Endothelial cell of umbilical vein (primary cell): ENCODE measurements around the gene LRP1B. TPM values are rescaled to one million over a fixed set of nuclear protein-coding genes. Genes with fewer than 3 reads are reported as not detected.
"Not testable (repeated sequence)": the region's sequence is repeated elsewhere in the genome, so short reads cannot be mapped to it uniquely, and the experiment has no call there.

Experiments used
- BruUV-seq: library from RNA; stranded (reverse); fragments of 400-500 nt; replicated peaks from 2 replicates; lab custom pipeline; 2021; lab: Mats Ljungman, UMichigan
- CTCF ChIA-PET: fragments of 300-600, 350-600 bp; sonication (Branson Sonifier 250); formaldehyde crosslinking; loops from one replicate; lab custom pipeline; 2021; ENCODE audit warnings: antibody characterized with exemption, inconsistent platforms; lab: Charles Lee
- POLR2A ChIA-PET: fragments of 300-600, 350-600 bp; sonication (Branson Sonifier 250); formaldehyde crosslinking; loops from one replicate; lab custom pipeline; 2021; ENCODE audit warnings: antibody characterized with exemption, inconsistent platforms; lab: Charles Lee
- DNase-seq: peaks from one replicate; pipeline ENCODE4 v3.0.0-alpha.2; 2011; ENCODE audit warnings: low read depth, low spot score
- FAIRE-seq: peaks from 2 replicates; lab custom pipeline; 2011; peaks lifted over from hg19 to GRCh38; lab: Jason Lieb, UNC
- H2AFZ ChIP-seq: 2 replicates; pipeline ENCODE4 v1.6.0; 2012; ENCODE audit warnings: low read depth, low read length, control low read depth, inconsistent platforms
- H3K27ac ChIP-seq: 2 replicates; pipeline ENCODE4 v1.5.1; 2011; ENCODE audit warnings: low read depth, mild to moderate bottlenecking, control low read depth, low read length, moderate library complexity; ENCODE audit not compliant: insufficient read depth
- H3K27me3 ChIP-seq, 2 experiments: 2 replicates each; pipeline versions ENCODE4 v1.6.0 to v1.6.1; 2011; ENCODE audit warnings: low read length in 2 of 2, mixed read lengths in 1 of 2; ENCODE audit not compliant: control insufficient read depth in 2 of 2, insufficient read depth in 2 of 2
- H3K36me3 ChIP-seq, 2 experiments: 2 replicates in 1 of 2; 3 replicates in 1 of 2; pipeline ENCODE4 v1.5.1; 2011; ENCODE audit warnings: low read length in 2 of 2, mild to moderate bottlenecking in 1 of 2, moderate library complexity in 1 of 2; ENCODE audit not compliant: control insufficient read depth in 2 of 2, insufficient read depth in 2 of 2; ENCODE audit errors: extremely low read depth in 1 of 2
- H3K4me1 ChIP-seq: 3 replicates; pipeline ENCODE4 v1.5.1; 2011; ENCODE audit warnings: mild to moderate bottlenecking, low read length; ENCODE audit not compliant: control insufficient read depth, insufficient read depth; ENCODE audit errors: extremely low read depth
- H3K4me2 ChIP-seq: 2 replicates; pipeline ENCODE4 v1.6.1; 2011; ENCODE audit warnings: low read length, control low read depth, mixed read lengths; ENCODE audit not compliant: insufficient read depth
- H3K4me3 ChIP-seq, 3 experiments: fragments of 200-600 bp in 1 of 3; sonication (generic), shearing (Covaris generic) in 1 of 3; replicated peaks in 1 of 3; 2 replicates each; pipeline ENCODE4 v1.5.1; 2011 to 2016; ENCODE audit warnings: control low read depth in 3 of 3, low read length in 3 of 3, mild to moderate bottlenecking in 2 of 3, inconsistent platforms in 1 of 3, low read depth in 1 of 3, moderate library complexity in 1 of 3; ENCODE audit not compliant: insufficient read depth in 1 of 3
- H3K79me2 ChIP-seq: 2 replicates; pipeline ENCODE4 v1.6.0; 2012; ENCODE audit warnings: low read length, inconsistent platforms; ENCODE audit not compliant: control insufficient read depth, insufficient read depth
- H3K9ac ChIP-seq: replicated peaks from 2 replicates; pipeline ENCODE3; 2011; ENCODE audit warnings: low read length, control low read depth; ENCODE audit not compliant: insufficient read depth; ENCODE audit errors: extremely low read depth
- H3K9me1 ChIP-seq: replicated peaks from 3 replicates; pipeline ENCODE4 v1.6.0; 2011; ENCODE audit warnings: mild to moderate bottlenecking, low read length; ENCODE audit not compliant: control insufficient read depth, insufficient read depth; ENCODE audit errors: extremely low read depth
- H3K9me3 ChIP-seq: replicated peaks from 2 replicates; pipeline ENCODE4 v1.5.1; 2012; ENCODE audit warnings: low read length, inconsistent platforms; ENCODE audit not compliant: control insufficient read depth, insufficient read depth
- H4K20me1 ChIP-seq: replicated peaks from 2 replicates; pipeline ENCODE3; 2011; ENCODE audit warnings: mild to moderate bottlenecking, low read length; ENCODE audit not compliant: control insufficient read depth, insufficient read depth; ENCODE audit errors: extremely low read depth
- EZH2 ChIP-seq: IDR thresholded peaks from 2 replicates; pipeline ENCODE4 v1.6.1; 2012; ENCODE audit warnings: borderline replicate concordance, low read depth, mild to moderate bottlenecking, moderate library complexity, low read length, inconsistent platforms; ENCODE audit not compliant: severe bottlenecking
- FOS ChIP-seq: IDR thresholded peaks from 2 replicates; pipeline ENCODE4 v1.6.1; 2011; ENCODE audit warnings: mild to moderate bottlenecking, low read length, moderate library complexity, borderline replicate concordance; ENCODE audit not compliant: insufficient read depth
- GATA2 ChIP-seq: IDR thresholded peaks from 2 replicates; pipeline ENCODE4 v1.7.0; 2011; ENCODE audit warnings: low read depth, mild to moderate bottlenecking, moderate library complexity, mixed read lengths, low read length; ENCODE audit not compliant: insufficient read length, insufficient read depth
- JUN ChIP-seq: IDR thresholded peaks from 2 replicates; pipeline ENCODE4 v1.6.1; 2011; ENCODE audit warnings: borderline replicate concordance, low read depth; ENCODE audit not compliant: insufficient read length, insufficient read depth
- MYC ChIP-seq: IDR thresholded peaks from one replicate; pipeline ENCODE4 v1.6.1; 2011; ENCODE audit warnings: mild to moderate bottlenecking, low read depth, low read length
- POLR2A ChIP-seq: IDR thresholded peaks from 2 replicates; pipeline ENCODE4 v1.6.1; 2012; ENCODE audit warnings: low read depth, mild to moderate bottlenecking, control low read depth, low read length
- POLR2AphosphoS5 ChIP-seq: IDR thresholded peaks from 2 replicates; pipeline ENCODE4 v1.6.1; 2012; ENCODE audit warnings: low read depth, mild to moderate bottlenecking, control low read depth, low read length, moderate library complexity; ENCODE audit not compliant: insufficient read depth
- dilution Hi-C: fragments of 300-500 bp; cut with MboI; formaldehyde crosslinking; loops from one replicate; pipeline ENCODE4 v1.15.0; 2019; ENCODE audit warnings: low sequenced_read_pairs; ENCODE audit not compliant: extremely low pct_ligation_motif_present
- intact Hi-C: fragments of 100-400 bp; cut with micrococcal nuclease; formaldehyde crosslinking; loops from one replicate; pipeline ENCODE4 v1.10.0; 2022
- polyA plus RNA-seq, 4 experiments: library from polyadenylated mRNA; depleted of rRNA in 3 of 4; stranded (reverse) in 3 of 4; unstranded in 1 of 4; fragments of >200 nt; gene quantifications; 2 replicates each; pipeline versions ENCODE4 v1.2.1 to v1.2.3, GENCODE V29; 2011 to 2012; ENCODE audit warnings: missing spikeins in 1 of 4
- total RNA-seq: library from RNA; stranded (reverse); gene quantifications from 2 replicates; pipeline ENCODE4 v1.2.3, GENCODE V29; 2021
- TF ChIP-seq, protein P1 (sequence below), 2 donors: IDR thresholded peaks; 1 replicate in 1 of 2; 2 replicates in 1 of 2; pipeline ENCODE4 v1.5.1; 2011; ENCODE audit warnings: low read length in 2 of 2, mild to moderate bottlenecking in 2 of 2, moderate library complexity in 2 of 2, control low read depth in 1 of 2, inconsistent platforms in 1 of 2, low read depth in 1 of 2; ENCODE audit not compliant: insufficient read depth in 1 of 2; ENCODE audit errors: extremely low read depth in 1 of 2
- TF ChIP-seq, protein P2 (sequence below): IDR thresholded peaks from 2 replicates; pipeline ENCODE4 v1.6.1; 2011; ENCODE audit not compliant: insufficient read depth, insufficient read length

The LRP1B gene
- total and polyA plus RNA-seq, 2 donors (not counting 3 experiments of a cell fraction or from before 2014, with no cell fraction given): 0.03 to 0.07 TPM

DNA sequence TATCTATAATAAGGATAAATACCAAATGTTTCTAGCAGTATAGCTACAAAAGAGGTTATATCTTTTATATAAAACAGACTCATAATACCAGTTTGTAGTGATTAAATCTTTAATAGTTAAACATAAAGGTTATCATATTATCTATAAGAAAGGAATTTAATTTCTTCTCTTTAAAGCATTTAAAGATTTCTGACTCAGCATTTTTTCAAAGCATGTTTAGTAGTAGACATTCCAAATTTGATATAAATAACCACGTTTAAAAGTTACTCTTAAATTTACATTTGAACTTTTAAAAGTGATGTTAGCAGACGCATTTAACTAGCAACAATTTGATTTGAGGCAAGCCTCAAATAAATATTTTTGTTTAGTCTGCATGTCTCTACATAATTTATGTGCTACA is 1842.6 kb downstream of the LRP1B start:
- Histone ChIP-seq H3K27me3 (no peaks in the 10 kb centered on the region), H3K27ac (no peak overlapping the region), H3K9ac (no peak overlapping the region), H3K4me1 (no peaks in the 10 kb centered on the region), H3K79me2 (no peaks in the 10 kb centered on the region), H3K4me2 (no peak overlapping the region), H3K4me3 (no peak overlapping the region), H2AFZ (no peak overlapping the region), H3K9me1 (no peaks in the 10 kb centered on the region), H4K20me1 (no peaks in the 10 kb centered on the region), H3K9me3 (no peaks in the 10 kb centered on the region), H3K36me3 (no peaks in the 10 kb centered on the region)
- no peak for TF ChIP-seq GATA2
- TF ChIP-seq MYC: no peak
- no peak for TF ChIP-seq FOS
- dilution Hi-C loops: no loop called here
- DNase-seq: no peak
- BruUV-seq: no TSS peak
- ChIA-PET CTCF (no interaction called here), POLR2A (no interaction called here)
- no peak for FAIRE-seq
- intact Hi-C loops: no loop called here

DNA sequence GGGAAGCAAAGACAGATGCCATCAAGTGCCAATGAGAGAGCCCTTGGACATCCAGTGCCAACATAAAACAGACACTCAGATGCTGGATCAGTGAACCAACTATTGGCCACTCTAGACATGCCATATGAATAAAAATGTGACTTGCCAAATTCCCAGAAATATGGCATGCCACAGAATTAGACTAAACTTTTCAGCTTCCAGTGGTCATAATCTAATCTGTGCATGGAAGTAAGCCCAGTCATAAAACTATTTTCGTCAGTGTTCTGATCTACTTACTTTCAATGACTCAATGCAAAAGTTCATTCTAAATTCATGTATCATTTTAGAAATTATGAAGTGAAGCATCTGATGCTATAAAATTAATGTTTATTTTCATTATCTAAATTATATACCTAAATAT is 1844.4 kb downstream of the LRP1B start:
- ChIA-PET POLR2A (no interaction called here), CTCF (no interaction called here)
- no peaks in the 10 kb centered on the region for H3K27me3 ChIP-seq
- BruUV-seq: no TSS peak
- H4K20me1 ChIP-seq: no peaks in the 10 kb centered on the region
- no peaks in the 10 kb centered on the region for H3K36me3 ChIP-seq
- TF ChIP-seq EZH2 (no peak), MYC (no peak), POLR2AphosphoS5 (no peak), GATA2 (no peak), POLR2A (no peak), FOS (no peak), JUN (no peak)
- TF ChIP-seq, protein P1, sequence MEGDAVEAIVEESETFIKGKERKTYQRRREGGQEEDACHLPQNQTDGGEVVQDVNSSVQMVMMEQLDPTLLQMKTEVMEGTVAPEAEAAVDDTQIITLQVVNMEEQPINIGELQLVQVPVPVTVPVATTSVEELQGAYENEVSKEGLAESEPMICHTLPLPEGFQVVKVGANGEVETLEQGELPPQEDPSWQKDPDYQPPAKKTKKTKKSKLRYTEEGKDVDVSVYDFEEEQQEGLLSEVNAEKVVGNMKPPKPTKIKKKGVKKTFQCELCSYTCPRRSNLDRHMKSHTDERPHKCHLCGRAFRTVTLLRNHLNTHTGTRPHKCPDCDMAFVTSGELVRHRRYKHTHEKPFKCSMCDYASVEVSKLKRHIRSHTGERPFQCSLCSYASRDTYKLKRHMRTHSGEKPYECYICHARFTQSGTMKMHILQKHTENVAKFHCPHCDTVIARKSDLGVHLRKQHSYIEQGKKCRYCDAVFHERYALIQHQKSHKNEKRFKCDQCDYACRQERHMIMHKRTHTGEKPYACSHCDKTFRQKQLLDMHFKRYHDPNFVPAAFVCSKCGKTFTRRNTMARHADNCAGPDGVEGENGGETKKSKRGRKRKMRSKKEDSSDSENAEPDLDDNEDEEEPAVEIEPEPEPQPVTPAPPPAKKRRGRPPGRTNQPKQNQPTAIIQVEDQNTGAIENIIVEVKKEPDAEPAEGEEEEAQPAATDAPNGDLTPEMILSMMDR (IDR thresholded peaks at IDR 0.05; ENCODE audit: extremely low read depth in 1 of 2, insufficient read depth in 1 of 2, low read depth in 1 of 2, low read length in 2 of 2): no peak
- TF ChIP-seq, protein P2, sequence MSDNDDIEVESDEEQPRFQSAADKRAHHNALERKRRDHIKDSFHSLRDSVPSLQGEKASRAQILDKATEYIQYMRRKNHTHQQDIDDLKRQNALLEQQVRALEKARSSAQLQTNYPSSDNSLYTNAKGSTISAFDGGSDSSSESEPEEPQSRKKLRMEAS: no peak
- FAIRE-seq (no peak), DNase-seq (no peak)
- H3K79me2 ChIP-seq: no peaks in the 10 kb centered on the region
- intact Hi-C loops: no loop called here
- no peak overlapping the region for H3K4me3 ChIP-seq
- no peak overlapping the region for H2AFZ ChIP-seq
- H3K9me1 ChIP-seq: no peaks in the 10 kb centered on the region
- no peak overlapping the region for H3K27ac ChIP-seq
- H3K9me3 ChIP-seq: no peaks in the 10 kb centered on the region
- no peak overlapping the region for H3K4me2 ChIP-seq
- no peaks in the 10 kb centered on the region for H3K4me1 ChIP-seq
- no peak overlapping the region for H3K9ac ChIP-seq
- dilution Hi-C loops: no loop called here

- H3K4me3 ChIP-seq, intact Hi-C loops, H3K79me2 ChIP-seq, H3K4me2 ChIP-seq, H3K9me1 ChIP-seq, FAIRE-seq, H3K36me3 ChIP-seq, POLR2A ChIA-PET, H3K27me3 ChIP-seq, H4K20me1 ChIP-seq, dilution Hi-C loops, H3K4me1 ChIP-seq, CTCF ChIA-PET, H2AFZ ChIP-seq, BruUV-seq, H3K27ac ChIP-seq, H3K9ac ChIP-seq, H3K9me3 ChIP-seq, DNase-seq: not testable (repeated sequence)
These were observed 1853.5 kb downstream of the LRP1B start for GRCh38 chr2:140277344-140277743.
